Astrocyte (in vitro differentiated cells and primary cell): ENCODE results near the gene PIP4K2B.

Source experiments
- CTCF ChIP-seq: IDR thresholded peaks from 2 replicates; pipeline ENCODE4 v1.5.1; 2011; ENCODE audit warnings: low read depth, mild to moderate bottlenecking, inconsistent platforms, low read length, moderate library complexity; ENCODE audit not compliant: insufficient read depth
- EZH2 ChIP-seq: IDR thresholded peaks from 2 replicates; pipeline ENCODE4 v1.6.1; 2012; ENCODE audit warnings: mild to moderate bottlenecking, low read length, inconsistent platforms; ENCODE audit not compliant: insufficient read depth

- TF ChIP-seq CTCF (peak; percentile 13), EZH2 (no peak)
Observed at GRCh38 chr17:38761612-38762011, 37.7 kb downstream of the PIP4K2B start.
